GM18873 (cell line): Measurements from ENCODE around the gene DNLZ.

Experiments used
- ATAC-seq: cut with Tn5 transposase; IDR thresholded peaks from one replicate; pipeline ENCODE4 v1.9.1; 2021; ENCODE audit warnings: mild to moderate bottlenecking, moderate library complexity, moderate number of reproducible peaks; ENCODE audit not compliant: unreplicated experiment, low FRiP score

The DNLZ gene

GRCh38 chr9:136345281-136346156 is 18.0 kb downstream of the DNLZ start:
- ATAC-seq: no peak

DNA sequence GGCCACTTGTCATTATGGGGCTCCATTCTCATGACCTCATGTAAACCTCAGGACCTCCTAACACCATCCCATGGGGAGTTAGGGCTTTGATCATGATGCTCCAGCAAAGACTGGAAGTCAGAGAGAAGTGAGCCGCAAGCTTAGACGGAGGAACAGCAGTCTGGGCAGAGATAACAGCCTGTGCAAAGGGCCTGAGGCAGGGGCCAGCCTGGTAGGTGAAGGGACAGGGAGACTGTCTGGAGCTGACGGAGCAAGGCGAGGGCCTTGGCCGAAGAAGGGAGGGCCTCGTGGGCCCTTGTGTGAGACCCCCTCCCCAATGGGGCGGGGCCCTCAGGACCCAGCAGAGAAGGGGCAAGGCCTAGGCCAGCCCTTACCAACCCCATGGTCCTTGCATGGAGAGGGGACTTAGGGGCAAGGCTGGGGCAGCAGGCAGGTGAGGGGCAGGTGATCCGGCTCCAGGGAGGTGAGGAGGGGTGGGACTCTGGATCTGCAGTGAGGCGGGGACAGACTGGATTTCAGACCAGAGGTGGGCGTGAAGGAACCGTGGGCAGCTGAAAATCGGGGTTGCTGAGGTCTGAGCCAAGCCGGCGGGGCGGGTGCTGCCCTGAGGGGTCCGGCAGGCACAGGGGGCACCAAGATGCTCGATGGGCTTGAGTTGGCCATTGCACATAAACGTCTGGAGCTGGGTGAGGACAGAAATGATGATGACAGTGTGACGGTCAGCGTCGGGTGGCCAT is 18.8 kb downstream of the DNLZ start:
- no peak for ATAC-seq

DNA sequence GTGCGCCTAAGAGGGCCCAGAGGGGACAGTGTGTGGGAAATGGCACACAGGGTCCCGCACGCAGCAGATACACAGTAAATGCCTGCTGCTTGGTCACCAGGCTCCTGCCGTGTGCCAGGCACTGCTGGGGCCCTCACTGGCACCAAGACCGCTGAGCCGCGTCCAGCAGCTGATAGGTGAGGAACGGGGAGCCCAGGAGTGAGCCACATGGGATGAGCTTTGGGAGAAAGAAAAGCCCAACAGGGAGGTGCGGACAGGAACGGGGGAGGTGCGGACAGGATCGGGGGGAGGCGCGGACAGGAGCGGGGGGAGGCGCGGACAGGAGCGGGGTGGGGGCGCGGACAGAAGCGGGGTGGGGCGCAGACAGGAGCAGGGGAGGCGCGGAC is 19.7 kb downstream of the DNLZ start:
- no peak for ATAC-seq

- no peak for ATAC-seq
These were observed 20.2 kb downstream of the DNLZ start for GRCh38 chr9:136343121-136343883.

DNA sequence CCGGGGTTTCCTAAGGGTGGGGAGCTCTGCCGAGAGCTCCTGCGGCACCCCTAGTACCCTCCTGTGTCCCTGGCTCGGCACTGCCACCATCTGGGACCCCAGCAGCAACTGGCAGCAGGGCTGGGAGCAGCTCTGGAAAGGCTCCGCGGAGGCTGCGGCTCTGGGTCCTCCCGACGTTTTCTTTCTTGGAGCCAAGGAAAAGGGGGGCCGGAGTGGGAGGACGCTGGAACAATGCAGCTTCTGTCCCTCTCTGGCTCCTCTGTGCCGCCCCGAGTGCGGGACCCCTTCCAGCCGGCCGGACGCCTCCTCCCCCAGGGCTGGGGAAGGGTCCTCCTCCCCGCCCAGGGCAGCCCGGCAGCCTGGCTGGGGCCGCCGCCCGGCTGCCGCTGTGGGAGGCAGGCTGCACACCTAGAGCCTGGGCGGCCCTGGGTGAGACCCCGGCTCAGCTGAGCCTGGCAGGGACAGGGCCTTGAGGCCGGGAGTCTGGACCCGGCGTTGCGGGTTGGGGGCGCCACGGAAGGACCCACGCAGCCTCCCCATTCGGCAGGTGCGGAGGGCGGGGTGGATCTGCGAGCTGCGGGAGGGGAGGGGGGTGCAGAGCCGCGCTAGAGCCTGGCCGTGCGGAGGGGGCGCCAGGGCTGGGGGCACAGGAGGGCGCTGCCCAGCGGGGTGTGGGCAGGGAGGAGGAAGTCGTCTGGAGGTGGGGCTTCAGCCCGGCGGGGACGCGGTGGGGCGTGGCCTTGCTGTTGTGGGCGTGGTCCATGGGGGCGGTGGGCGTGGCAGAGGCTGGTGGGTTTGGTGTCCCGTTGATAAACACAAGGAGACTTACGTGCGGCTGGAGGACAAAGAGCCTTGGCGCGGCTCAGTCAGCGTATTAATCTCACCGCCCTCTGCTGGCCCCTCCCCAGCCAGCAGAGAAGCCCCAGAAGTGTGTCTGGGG is 21.1 kb downstream of the DNLZ start:
- no peak for ATAC-seq

GRCh38 chr9:136341769-136342168 is 21.8 kb downstream of the DNLZ start:
- ATAC-seq: no peak

GRCh38 chr9:136341042-136341655 is 22.4 kb downstream of the DNLZ start:
- no peak for ATAC-seq

DNA sequence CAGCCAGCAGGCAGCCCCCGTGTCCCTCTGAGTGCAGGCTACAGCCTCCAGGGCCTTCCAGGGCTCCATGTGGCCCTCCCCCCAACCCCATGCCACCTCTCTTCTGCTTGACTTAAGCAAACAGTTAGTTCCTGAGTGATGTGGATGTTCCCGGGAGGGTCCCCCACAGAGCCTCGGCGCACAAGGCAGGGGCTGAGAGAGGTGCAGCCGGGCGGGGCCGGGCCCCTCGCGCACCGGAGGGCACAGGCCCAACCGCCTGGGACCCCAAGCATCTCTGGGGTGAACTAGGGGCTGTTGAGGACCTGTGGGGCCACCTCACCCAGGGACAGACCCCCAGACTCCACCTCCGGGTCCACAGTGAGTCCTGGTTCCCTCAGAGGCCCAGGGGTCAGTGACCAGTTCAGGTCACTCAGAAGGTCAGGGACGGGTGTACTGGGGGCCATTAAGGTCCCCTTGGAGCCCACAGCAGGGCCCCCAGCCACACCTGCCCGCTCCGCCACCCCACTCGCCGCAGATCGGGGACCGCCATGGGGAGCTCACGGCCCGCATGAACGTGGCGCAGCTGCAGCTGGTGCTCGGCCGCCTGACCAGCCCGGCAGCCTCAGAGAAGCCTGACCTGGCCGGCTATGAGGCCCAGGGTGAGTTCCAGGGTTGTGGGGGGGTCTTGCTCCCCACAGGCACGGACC is 23.0 kb downstream of the DNLZ start:
- ATAC-seq: no peak

DNA sequence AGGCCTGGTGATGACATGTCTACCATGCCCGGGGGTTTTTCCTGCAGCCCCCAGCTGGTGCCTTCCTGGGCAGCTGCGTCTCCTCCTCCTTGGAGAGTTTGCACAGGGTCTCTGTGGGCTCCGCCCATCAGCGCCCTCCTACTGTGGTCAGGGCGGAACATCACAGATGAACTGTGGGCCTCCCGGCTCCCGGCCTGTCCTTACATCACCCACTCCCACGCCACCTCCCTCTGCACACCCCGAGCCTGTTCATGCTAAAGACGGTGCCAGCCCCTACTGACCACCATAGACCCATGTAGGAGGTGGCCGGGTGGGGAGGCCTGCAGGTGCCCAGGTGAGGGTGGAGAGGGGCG is 23.6 kb downstream of the DNLZ start:
- no peak for ATAC-seq

GRCh38 chr9:136339173-136339957 is 24.2 kb downstream of the DNLZ start:
- ATAC-seq: no peak

- ATAC-seq: no peak
These were observed 25.0 kb downstream of the DNLZ start for GRCh38 chr9:136338511-136338910.

DNA sequence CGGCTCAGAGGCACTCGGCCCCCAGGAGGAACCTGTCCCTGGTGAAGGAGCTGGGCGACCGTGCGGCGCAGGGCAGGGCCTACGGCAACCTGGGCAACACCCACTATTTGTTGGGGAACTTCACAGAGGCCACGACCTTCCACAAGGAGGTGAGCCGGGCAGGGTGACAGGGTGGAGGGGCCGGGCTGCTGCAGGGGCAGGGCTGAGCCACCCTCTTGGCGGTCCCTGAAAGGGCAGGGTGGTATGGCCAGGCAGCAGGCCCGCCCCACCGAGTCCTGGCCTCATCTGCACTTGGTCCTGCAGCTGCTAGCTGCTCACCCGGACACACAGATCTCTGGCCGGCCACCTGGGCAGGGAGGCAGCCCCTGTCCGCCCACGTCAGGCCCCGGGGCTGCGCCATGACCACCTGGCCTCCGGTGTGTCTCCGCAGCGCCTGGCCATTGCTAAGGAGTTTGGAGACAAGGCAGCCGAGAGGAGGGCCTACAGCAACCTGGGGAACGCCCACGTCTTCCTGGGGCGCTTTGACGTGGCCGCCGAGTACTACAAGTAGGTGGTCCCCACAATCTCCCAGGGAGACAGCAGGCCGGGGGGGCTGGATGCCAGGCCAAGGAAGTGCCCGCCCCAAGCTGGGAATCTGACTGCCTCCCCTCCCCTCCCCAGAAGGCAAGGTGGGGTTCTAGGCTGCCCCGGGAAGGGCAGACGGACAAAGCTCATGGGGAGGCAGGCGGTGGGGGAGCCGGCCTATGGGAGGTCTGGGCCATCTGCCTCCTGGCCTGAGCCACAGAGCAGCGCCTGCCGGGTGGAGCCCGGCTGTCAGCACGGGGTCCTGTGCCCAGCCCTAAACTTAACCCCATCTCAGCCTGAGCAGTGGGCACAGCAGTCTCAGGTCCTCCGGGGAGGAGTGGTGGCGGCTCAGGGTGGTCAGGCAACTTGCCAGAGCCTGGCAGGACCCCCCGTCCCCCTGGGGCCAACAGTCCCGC is 25.8 kb downstream of the DNLZ start:
- ATAC-seq: no peak

GRCh38 chr9:136336881-136337280 is 26.7 kb downstream of the DNLZ start:
- ATAC-seq: no peak

GRCh38 chr9:136336156-136336870 is 27.2 kb downstream of the DNLZ start:
- no peak for ATAC-seq

DNA sequence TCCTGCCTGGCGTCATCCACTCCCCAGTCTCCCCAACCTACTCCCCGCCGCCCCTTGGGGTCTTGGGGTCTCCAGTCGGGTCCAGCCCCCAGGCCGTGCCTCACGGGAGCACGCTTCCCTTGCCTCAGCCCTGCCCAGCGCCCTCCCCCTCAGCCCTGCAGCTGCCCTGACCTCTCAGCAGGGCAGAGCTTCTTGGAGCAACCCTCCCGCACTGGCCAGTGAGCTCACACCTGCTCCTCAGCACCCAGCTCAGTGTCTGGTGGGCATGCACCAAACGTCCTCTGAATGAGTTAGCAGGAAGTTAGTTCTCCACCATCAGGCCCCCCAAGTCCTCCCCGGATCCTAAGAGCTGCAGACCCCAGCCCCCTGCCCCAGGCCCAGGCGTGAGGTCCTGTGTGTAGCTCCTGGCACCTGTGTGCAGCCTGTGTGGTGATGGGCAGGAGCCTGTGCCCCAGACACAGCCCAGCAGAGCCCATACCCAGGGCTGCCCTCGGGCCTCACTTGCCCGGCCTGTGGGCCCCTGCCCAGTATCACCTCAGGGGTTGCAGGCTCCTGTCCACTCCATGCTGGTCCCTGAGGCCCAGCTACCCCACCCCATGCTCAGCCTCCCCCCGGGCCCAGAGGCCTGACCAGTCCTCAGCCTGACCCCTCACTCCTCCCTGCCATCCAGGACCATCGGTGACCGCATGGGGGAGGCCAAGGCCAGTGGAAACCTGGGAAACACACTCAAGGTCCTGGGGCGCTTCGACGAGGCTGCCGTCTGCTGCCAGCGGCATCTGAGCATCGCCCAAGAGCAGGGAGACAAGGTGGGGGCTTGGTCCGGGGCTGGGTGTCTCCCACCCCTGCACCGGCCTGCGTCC is 28.0 kb downstream of the DNLZ start:
- ATAC-seq: no peak

DNA sequence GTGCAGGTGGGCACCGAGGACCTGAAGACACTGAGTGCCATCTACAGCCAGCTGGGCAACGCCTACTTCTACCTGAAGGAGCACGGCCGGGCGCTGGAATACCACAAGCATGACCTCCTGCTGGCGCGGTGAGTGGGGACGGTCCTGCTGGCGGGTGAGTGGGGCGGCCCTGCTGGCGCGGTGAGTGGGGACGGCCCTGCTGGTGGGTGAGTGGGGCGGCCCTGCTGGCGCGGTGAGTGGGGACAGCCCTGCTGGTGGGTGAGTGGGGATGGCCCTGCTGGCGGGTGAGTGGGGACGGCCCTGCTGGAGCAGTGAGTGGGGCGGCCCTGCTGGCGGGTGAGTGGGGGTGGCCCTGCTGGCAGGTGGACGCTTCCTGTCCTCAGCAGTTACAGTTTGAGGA is 29.0 kb downstream of the DNLZ start:
- no peak for ATAC-seq
